ENCODE data around the gene B3GNT9.

GRCh38 chr16:67154578-67155294 is 3.9 kb upstream of the B3GNT9 start:
- TF ChIP-seq CTCF (conservative IDR thresholded peaks at IDR 0.05; ENCODE audit: low read depth, low read length): no peak
- TF ChIP-seq EZH2 (IDR thresholded peaks at IDR 0.05; ENCODE audit: borderline replicate concordance, low read depth, low read length, poor library complexity, severe bottlenecking): no peak

Data from A673 (cell line).